AG09319 (cell line): Measurements from ENCODE around the gene IFITM10.
"Not testable (repeated sequence)": the region's sequence is repeated elsewhere in the genome, so short reads cannot be mapped to it uniquely, and the experiment has no call there.

ENCODE experiments used
- DNase-seq: peaks from one replicate; pipeline ENCODE4 v3.0.0-alpha.2; 2010; ENCODE audit warnings: low read depth; ENCODE audit errors: extremely low read depth
- TF ChIP-seq, protein P1 (sequence below): IDR thresholded peaks from 2 replicates; pipeline ENCODE4 v1.5.1; 2011; ENCODE audit warnings: low read depth, mild to moderate bottlenecking, inconsistent platforms, low read length, moderate library complexity

The IFITM10 gene

GRCh38 chr11:1771700-1772099 is 21.3 kb upstream of the IFITM10 start:
- TF ChIP-seq, protein P1, sequence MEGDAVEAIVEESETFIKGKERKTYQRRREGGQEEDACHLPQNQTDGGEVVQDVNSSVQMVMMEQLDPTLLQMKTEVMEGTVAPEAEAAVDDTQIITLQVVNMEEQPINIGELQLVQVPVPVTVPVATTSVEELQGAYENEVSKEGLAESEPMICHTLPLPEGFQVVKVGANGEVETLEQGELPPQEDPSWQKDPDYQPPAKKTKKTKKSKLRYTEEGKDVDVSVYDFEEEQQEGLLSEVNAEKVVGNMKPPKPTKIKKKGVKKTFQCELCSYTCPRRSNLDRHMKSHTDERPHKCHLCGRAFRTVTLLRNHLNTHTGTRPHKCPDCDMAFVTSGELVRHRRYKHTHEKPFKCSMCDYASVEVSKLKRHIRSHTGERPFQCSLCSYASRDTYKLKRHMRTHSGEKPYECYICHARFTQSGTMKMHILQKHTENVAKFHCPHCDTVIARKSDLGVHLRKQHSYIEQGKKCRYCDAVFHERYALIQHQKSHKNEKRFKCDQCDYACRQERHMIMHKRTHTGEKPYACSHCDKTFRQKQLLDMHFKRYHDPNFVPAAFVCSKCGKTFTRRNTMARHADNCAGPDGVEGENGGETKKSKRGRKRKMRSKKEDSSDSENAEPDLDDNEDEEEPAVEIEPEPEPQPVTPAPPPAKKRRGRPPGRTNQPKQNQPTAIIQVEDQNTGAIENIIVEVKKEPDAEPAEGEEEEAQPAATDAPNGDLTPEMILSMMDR, result no peak
- no peak for DNase-seq

GRCh38 chr11:1771273-1771672 is 20.9 kb upstream of the IFITM10 start:
- TF ChIP-seq, protein P1, result no peak

GRCh38 chr11:1770528-1770927 is 20.1 kb upstream of the IFITM10 start:
- DNase-seq, result no peak
- TF ChIP-seq, protein P1, result no peak

More at GRCh38 chr11:1771273-1771672, 20.9 kb upstream of the IFITM10 start:
- no peak for DNase-seq

DNA sequence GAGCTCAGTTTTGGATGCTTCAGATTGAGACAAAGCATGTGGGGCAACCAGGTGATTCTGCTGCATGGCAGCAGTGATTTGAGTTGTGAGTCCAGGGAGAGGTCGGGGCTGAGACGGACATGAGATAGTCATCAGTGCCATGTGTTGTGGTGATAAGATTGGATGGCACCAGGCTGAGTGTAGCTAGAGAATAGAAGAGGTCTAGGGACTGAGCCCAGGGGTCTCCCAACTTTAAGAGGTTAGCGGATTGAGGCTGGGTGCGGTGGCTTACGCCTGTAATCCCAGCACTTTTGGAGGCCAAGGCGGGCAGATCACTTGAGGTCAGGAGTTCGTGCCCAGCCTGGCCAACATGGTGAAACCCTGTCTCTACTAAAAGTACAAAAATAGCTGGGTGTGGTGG is 19.7 kb upstream of the IFITM10 start:
- no peak for DNase-seq
- TF ChIP-seq, protein P1, result no peak

DNA sequence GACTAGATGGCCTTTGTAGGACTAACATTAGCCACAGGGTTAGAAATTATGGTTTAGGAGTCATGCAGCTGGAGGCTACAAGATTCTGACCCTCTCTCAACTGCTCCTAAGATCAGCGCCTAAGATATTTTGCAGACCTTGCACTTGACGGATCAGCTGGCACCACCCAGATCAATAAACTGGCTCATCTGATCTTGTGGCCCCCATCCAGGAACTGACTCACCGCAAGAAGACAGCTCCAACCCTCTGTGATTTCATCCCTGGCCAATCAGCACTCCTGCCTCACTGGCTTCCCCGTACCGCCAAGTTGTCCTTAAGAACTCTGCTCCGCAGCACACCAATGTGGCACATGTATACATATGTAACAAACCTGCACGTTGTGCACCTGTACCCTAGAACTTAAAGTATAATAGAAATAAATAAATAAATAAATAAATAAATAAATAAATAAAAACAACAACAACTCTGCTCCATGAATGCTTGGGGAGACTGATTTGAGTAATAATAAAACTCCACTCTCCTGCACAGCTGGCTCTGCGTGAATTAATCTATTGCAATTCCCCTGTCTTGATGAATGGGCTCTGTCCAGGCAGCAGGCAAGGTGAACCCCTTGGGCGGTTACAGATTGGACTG is 19.0 kb upstream of the IFITM10 start:
- not testable (repeated sequence) for DNase-seq

GRCh38 chr11:1768141-1768469 is 17.7 kb upstream of the IFITM10 start:
- TF ChIP-seq, protein P1, result no peak
- no peak for DNase-seq

DNA sequence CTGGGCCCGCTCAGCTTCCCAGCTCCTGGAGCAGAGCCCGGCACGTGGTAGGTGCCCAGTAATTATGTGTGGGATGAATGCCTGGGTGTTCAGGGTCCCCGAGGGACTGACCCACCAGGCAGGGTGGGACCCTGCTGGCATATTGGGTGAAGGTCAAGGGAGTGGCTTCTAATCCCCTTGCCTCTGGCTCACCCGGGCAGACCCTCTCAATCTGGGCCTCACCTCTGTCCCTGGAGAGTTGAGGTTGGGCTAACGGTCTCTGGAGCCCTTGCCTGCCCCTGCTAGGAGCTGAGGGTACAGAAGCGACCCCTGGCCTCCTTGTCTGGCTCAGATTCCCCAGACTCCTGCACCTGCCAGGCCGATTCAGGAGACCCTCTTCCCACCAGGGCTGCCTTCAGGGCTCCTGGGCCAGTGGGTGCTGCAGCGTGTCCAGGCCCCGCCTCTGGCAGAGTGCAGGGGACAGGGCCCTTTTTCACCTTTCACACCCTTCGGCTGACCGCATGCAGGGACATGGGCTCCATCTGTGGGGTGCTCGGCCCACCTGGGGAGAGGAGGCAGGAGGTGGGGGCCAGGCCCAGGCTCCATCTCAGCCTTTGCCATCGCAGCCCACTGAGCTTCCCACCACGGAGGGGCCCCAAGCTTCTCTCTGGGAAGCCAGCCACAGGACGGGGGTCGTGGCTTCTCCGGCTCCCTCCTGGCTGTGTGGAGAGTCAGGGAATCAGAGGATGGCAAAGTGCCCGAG is 17.2 kb upstream of the IFITM10 start:
- DNase-seq, result no peak
- TF ChIP-seq, protein P1, result no peak
